SU-DHL-6 (cell line): ENCODE data around the gene GLI2.

ENCODE experiments used
- H2AFZ ChIP-seq: fragments of 200-600 bp; sonication (generic); 2 replicates; pipeline ENCODE4 v1.6.1; 2014; ENCODE audit warnings: low read depth, mild to moderate bottlenecking, moderate library complexity, mixed read lengths, antibody characterized with exemption, low read length; ENCODE audit not compliant: severe bottlenecking
- H3F3A ChIP-seq: fragments of 200-600 bp; shearing (Covaris generic); 2 replicates; pipeline ENCODE4 v1.6.0; 2016; ENCODE audit warnings: antibody characterized with exemption, mild to moderate bottlenecking; ENCODE audit not compliant: insufficient read depth
- H3K27ac ChIP-seq: fragments of 200-600 bp; sonication (generic); 2 replicates; pipeline ENCODE4 v1.5.1; 2016; ENCODE audit warnings: low read depth, mild to moderate bottlenecking, low read length, moderate library complexity, mixed read lengths
- H3K27me3 ChIP-seq: fragments of 200-600 bp; sonication (generic), shearing (Covaris generic); 2 replicates; pipeline ENCODE4 v1.6.0; 2014; ENCODE audit warnings: mild to moderate bottlenecking, low read length
- H3K36me3 ChIP-seq: fragments of 200-600 bp; sonication (generic); 2 replicates; pipeline ENCODE4 v1.6.1; 2014; ENCODE audit warnings: mild to moderate bottlenecking, low read length, mixed read lengths
- H3K4me2 ChIP-seq: fragments of 300-600, 200-600 bp; shearing (Covaris generic), sonication (generic); 2 replicates; pipeline ENCODE4 v1.6.0; 2014; ENCODE audit warnings: low read length, low read depth, mild to moderate bottlenecking; ENCODE audit not compliant: poor library complexity, severe bottlenecking
- H3K4me3 ChIP-seq: fragments of 200-600 bp; sonication (generic); 2 replicates; pipeline ENCODE4 v1.5.1; 2014; ENCODE audit warnings: antibody characterized with exemption, low read length, mild to moderate bottlenecking, mixed read lengths; ENCODE audit not compliant: insufficient read depth, poor library complexity, severe bottlenecking
- H3K79me2 ChIP-seq: fragments of 200-600 bp; sonication (generic); 2 replicates; pipeline ENCODE4 v1.6.1; 2014; ENCODE audit warnings: mild to moderate bottlenecking, low read length, moderate library complexity; ENCODE audit not compliant: insufficient read depth
- H3K9ac ChIP-seq: fragments of 200-600 bp; sonication (generic); 2 replicates; pipeline ENCODE4 v1.7.0; 2014; ENCODE audit warnings: mild to moderate bottlenecking, low read length
- H3K9me2 ChIP-seq: fragments of 200-600 bp; sonication (generic); replicated peaks from 2 replicates; pipeline ENCODE4 v1.6.1; 2014; ENCODE audit warnings: low read length; ENCODE audit not compliant: insufficient read depth
- H3K9me3 ChIP-seq: fragments of 200-600 bp; sonication (generic); 2 replicates; pipeline ENCODE4 v1.6.1; 2014; ENCODE audit warnings: low read length, mixed read lengths; ENCODE audit not compliant: insufficient read depth
- H4K20me1 ChIP-seq: fragments of 200-600 bp; sonication (generic); 2 replicates; pipeline ENCODE4 v1.6.1; 2014; ENCODE audit warnings: low read depth, mild to moderate bottlenecking, antibody characterized with exemption, low read length, moderate library complexity, mixed read lengths
- EZH2phosphoT487 ChIP-seq: fragments of 200-600 bp; sonication (generic), shearing (Covaris generic); conservative IDR thresholded peaks from 2 replicates; pipeline ENCODE4 v1.6.1; 2018; ENCODE audit warnings: mild to moderate bottlenecking, antibody characterized with exemption, low read length, moderate library complexity, mixed read lengths
- TF ChIP-seq, protein P1 (sequence below): fragments of 200-600 bp; sonication (generic); IDR thresholded peaks from one replicate; pipeline ENCODE4 v1.5.1; 2017; ENCODE audit warnings: antibody characterized with exemption, mild to moderate bottlenecking, low read length, moderate library complexity; ENCODE audit not compliant: insufficient read depth, poor library complexity, severe bottlenecking

Gene GLI2

DNA sequence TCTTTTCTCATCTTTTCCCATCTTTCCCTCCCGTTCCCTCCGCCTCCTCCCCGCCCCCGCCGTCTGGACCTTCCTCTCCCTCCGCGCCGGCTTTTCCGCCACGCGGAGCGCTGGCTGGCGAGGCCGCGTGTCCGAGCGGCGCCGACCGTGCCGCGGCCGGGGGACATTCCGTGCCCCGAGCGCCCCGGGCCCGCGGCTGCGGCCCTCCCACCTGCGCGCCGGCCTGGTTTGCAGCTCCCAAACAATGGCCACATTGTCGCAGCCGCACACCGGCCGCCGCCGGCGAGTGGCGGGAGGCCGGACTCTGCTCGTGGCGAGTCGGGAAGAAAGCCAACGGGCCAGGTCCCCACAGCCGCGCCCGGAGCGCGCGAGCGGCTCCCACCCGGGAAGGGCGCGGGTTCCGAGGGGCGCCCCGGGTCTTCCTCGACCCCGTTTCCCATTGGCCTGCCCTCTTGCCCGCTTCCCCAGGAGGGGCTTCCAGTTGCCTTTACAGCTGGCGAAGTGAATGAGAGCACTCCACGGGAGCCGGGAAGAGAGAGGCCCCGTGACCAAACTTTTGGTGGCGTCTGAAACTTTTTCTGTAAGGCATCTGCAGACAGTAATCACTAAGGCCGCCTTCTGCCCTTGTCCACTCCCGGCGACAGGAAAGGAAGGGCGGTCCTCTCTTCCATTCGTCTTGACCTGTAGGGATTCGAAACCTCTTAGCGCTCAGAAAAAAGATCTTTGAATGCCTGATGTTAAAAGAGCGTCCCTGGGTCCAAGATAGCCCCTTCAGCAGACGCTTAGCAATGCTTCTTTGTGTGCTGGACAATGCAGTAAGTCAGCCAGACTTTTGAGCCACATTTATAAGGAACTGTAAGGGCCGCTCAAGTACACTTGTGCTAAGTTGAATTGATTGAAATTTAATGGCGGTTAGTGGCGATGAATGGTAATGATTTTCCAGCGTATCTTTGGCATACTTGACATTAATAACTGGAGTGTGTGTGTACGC lies 6.2 kb downstream of the GLI2 start:
- Histone ChIP-seq H3K27ac (no peak overlapping the region), H3K9ac (no peak overlapping the region), H3K4me2 (no peak overlapping the region), H2AFZ (no peak overlapping the region), H3K4me3 (no peak overlapping the region), H3K79me2 (no peaks in the 10 kb centered on the region), H3K36me3 (no peaks in the 10 kb centered on the region), H3F3A (no peaks in the 10 kb centered on the region), H3K9me2 (no peaks in the 10 kb centered on the region), H3K27me3 (no peaks in the 10 kb centered on the region), H3K9me3 (no peaks in the 10 kb centered on the region), H4K20me1 (no peaks in the 10 kb centered on the region)
- TF ChIP-seq, protein P1, sequence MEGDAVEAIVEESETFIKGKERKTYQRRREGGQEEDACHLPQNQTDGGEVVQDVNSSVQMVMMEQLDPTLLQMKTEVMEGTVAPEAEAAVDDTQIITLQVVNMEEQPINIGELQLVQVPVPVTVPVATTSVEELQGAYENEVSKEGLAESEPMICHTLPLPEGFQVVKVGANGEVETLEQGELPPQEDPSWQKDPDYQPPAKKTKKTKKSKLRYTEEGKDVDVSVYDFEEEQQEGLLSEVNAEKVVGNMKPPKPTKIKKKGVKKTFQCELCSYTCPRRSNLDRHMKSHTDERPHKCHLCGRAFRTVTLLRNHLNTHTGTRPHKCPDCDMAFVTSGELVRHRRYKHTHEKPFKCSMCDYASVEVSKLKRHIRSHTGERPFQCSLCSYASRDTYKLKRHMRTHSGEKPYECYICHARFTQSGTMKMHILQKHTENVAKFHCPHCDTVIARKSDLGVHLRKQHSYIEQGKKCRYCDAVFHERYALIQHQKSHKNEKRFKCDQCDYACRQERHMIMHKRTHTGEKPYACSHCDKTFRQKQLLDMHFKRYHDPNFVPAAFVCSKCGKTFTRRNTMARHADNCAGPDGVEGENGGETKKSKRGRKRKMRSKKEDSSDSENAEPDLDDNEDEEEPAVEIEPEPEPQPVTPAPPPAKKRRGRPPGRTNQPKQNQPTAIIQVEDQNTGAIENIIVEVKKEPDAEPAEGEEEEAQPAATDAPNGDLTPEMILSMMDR: no peak
- no peak for TF ChIP-seq EZH2phosphoT487

DNA sequence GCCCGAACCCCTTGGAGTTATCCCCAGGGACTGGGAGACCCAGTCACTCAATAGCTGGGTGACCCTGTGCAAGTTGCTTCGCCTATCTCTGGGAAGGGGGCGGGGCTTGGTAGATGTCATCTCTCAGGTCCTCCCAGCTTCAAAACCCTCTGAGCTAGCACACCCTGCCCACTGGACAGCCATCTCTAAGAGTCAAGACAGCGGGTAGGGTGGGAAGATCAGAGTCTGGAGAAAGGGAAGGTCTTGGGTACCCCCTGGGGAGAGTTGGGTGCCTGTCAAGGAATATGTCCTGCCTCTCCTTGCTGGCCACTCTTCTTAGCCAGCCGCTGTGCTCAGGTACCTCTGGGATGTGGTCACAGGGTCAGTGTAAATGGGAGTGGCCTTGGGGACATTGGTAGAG lies 8.0 kb downstream of the GLI2 start:
- Histone ChIP-seq H3K9ac (no peak overlapping the region), H3K36me3 (no peaks in the 10 kb centered on the region), H3K4me2 (no peak overlapping the region), H2AFZ (no peak overlapping the region), H4K20me1 (no peaks in the 10 kb centered on the region), H3K27ac (no peak overlapping the region), H3K9me3 (no peaks in the 10 kb centered on the region), H3K4me3 (no peak overlapping the region), H3K9me2 (no peaks in the 10 kb centered on the region), H3K27me3 (no peaks in the 10 kb centered on the region), H3F3A (no peaks in the 10 kb centered on the region), H3K79me2 (no peaks in the 10 kb centered on the region)
- TF ChIP-seq, protein P1: no peak
- no peak for TF ChIP-seq EZH2phosphoT487

DNA sequence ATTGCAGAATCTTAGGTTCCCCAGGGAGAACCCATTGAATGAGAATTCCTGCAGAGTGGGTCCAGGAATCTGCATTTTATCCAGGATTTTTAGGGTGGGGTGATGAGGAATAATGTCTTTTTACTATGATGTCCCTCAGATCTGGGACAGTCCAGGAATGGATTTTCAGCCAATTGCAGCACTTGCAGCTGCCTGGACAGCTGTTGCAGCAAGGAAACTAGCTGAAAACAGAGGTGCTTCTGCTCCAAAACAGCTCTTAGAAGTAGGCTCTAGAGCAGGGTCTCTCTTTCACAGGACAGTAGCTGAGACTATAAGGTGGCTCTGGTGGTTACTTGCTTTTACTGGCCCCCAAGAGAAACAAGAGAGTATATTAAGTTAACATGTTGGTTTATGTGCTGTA lies 9.1 kb downstream of the GLI2 start:
- no peak for TF ChIP-seq EZH2phosphoT487
- TF ChIP-seq, protein P1: no peak
- Histone ChIP-seq H3K9me3 (no peaks in the 10 kb centered on the region), H3K9me2 (no peaks in the 10 kb centered on the region), H4K20me1 (no peaks in the 10 kb centered on the region), H3K9ac (no peak overlapping the region), H3K4me3 (no peak overlapping the region), H3K4me2 (no peak overlapping the region), H3K79me2 (no peaks in the 10 kb centered on the region), H3K36me3 (no peaks in the 10 kb centered on the region), H3K27ac (no peak overlapping the region), H2AFZ (no peak overlapping the region), H3F3A (no peaks in the 10 kb centered on the region), H3K27me3 (no peaks in the 10 kb centered on the region)
